ENCODE results near the gene XKR3.
"Not testable (repeated sequence)": the region's sequence is repeated elsewhere in the genome, so short reads cannot be mapped to it uniquely, and the experiment has no call there.

XKR3 gene

DNA sequence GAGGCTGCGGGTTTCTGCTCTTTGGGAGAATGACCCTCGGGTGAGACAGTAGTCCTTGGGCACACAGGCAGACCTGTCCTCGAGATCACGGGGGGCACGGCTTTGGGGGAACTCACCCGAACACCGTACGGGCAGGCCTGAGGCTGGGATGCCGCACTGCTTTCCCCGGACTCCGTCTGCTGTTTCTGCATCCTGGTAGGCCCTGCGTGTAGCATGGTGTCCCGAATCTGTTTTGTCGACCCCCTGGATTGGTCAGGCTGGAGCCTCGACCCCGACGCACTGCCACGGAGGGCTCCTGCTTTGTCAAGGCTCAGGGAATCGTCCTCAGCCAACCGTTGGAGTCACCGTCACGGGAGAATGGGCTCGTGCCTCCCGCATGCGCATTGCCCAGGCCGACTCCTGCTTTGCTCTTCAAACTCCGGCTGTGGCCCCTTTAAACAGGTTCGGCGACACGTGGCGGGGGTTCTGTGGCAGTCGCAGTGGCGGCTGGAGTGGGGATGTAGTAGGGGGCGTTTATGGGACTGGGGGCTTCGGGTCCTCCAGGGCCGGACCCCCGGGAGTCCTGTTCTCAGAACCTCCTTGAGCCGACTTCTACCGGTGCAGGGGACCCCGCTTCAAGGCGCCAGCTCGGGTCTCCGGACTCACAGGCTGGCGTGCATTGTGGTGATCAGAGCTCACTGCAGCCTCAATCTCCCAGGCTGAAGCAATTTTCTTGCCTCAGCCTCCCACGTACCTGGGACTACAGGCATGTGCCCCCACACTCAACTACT, 76.9 kb downstream of the XKR3 start:
- DNase-seq (ENCODE audit: low read depth in 2 of 2) = not testable (repeated sequence)

DNA sequence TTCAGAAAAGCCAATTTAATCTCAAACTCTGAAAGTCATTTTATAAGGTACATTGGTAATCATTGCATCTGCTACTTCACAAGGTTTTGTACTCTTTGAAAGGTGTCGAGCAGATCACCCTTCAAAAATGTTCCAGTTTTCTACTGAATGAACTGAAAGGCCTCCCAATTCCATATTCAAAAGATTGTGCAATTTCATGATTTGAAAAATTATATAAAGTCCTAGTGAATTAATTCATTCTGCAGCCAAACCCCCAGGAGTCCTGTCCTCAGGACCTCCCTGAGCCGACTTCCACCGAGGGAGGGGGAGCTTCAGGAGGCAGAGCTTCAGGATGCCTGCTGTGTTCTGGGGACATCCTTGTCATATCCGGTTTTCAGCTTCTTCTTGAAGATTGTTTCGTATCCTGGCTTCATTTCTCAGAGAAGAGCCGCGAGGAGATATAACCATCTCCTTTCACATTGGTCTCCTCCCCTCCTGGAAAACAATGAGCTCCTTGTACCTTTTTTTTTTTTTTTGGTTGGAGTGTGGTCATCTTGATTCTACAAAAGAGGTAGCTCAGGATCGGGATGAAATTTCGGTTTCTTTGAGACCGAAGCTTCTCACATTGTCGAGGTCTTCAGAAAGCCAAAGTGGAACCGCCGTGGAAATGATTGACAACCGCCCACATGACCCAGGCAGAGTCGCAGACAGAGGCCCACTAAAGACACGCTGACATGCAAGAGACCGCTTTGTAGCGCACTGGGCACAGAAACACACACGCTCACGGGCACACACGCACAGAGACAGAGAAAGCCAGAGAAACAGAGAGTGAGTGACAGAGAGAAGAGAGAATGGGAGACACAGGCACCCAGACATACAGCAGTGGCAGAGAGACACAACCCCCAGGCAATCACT, 77.7 kb downstream of the XKR3 start:
- DNase-seq (ENCODE audit: low read depth in 2 of 2) = not testable (repeated sequence)

DNA sequence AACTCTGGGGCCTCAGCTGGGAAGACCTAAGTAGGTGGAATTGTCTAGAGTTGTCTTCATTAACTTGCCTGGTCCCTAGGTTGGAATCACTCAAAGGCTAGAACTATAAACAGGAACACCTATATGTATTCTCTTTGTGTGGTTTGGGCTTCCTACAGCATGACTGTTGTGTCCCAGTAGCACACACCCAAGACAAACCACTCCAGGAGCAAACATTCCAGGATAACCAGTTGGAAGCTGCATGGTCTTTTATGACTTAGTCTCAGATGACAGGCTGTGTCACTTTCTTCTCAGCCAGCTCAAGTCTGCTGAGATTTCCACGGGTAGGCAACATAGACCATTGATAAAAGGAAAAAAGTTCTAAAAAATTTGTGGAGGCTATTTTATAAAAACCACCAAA, 90.9 kb downstream of the XKR3 start:
- not testable (repeated sequence) for DNase-seq (ENCODE audit: low read depth in 2 of 2)
